HG02588 (cell line): ENCODE measurements around the gene MYO1A.
A peak's percentile ranks its signal among the peaks of the same experiment; 100 is the strongest.
"Not testable (repeated sequence)": the region's sequence is repeated elsewhere in the genome, so short reads cannot be mapped to it uniquely, and the experiment has no call there.

ENCODE experiments used
- ATAC-seq: cut with Tn5 transposase; IDR thresholded peaks from one replicate; pipeline ENCODE4 v1.9.1; 2021; ENCODE audit warnings: mild to moderate bottlenecking, moderate library complexity; ENCODE audit not compliant: unreplicated experiment

Gene MYO1A

DNA sequence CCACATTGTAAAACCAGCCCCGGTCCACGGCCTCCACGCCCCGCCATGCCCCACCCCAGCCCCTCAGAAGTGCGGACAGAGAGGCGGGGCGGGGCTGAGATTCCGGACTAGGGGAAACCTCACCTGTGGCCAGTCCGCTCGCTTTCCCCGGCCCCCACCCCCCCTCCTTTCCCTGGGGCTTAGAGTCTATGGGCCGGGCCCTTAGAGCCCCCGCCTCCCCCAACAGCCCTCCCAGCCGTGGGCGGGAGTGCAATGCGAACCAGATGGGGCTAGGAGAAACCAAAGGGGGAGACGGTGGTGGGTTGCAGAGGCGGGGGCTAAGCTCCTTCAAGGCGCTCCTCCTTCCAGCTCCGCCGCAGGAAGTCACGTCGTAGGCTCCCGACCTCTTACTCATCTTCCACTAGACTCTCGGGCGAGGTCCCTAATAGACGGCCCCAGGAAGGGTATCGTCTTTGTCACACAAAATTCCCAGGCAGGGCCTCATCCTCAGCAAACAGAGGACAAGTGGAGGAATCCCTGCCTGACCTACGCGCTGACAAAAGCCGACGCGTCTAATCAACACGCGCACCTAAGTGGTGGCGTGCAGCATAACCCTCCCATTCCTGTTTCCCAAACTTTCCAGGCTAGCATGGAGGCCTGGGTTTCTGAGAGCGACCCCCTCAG lies 37.9 kb upstream of the MYO1A start:
- peak; percentile 29 for ATAC-seq

DNA sequence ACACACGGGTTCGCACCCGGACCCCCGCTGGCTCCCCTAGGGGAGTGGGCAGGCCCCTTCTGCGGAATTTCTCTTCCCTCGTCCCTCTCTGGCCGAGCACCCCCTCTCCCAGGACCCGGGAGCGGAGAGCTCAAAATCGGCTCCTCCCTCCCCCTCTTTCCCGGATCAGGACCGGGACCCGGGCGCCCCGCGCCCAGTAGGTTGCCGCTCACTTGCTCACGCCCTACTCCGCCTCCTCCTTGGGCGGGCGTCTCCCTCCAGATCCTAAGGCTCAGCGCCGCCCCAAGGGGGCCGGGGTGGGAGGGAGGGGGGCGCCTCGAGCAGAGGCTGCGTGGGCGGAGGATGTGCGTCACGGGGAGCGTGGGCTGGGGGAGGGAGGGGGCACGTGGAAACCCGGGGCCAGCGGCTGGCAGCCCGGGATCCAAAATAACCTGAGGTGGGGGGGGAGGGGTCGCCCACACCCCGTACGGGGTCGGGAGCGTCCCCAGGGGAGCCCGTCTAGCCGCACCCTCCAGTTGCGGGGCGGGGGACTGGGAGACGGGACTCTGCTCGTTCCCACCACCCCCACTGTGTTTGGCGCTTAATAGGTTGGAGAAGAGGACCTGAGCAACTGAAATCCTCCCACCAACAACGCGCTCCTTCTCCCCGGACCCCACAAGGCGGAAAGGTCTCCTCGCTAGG lies 37.2 kb upstream of the MYO1A start:
- peak; percentile 36 for ATAC-seq

DNA sequence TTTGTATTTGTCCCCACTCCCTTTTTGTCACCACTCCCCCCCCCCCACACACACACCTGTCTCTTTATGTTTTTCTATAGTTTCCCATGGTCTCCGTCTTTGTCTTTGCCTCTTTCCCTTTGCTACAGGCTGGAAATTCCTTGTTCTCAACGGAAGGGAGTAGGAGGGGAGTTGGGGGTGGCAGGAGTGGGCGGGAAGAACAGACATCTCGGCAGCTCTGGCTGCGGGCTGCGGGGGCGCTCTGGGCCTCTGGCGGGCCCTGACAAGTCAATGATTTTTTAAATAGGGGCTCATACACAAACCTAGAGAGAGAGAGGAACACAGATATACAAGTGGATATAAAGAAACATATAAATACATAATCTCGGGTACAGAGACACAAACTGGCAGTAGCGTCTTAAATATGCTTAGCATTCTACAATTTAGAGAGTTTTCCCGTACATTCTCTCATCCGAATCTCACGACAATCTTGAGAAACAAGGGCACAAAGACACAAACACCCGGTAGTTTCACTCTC lies 36.6 kb upstream of the MYO1A start:
- no peak for ATAC-seq

DNA sequence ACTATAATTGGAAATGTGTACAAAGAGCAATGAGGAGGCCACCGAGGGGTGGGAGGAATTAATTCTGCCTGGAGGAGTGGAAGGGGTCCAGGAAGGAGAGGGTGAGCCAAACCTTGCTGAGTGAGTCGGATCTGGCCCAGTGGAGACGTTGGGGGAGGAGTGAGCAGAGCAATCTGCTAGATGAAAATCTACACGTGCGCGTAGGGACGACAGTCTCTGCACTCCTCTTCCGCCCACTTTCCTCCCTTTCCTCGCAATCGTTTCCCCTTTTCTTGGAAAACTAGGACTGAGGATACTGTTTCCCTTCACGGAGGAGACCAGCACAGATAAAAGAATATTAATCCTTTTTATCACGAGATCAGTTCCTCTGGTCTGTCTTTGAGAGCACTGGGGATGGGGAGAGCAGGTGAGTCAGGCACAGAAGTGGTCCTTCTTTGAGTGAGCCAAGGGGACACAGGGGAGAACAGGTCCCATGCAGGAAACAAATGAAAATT lies 36.1 kb upstream of the MYO1A start:
- ATAC-seq = no peak

DNA sequence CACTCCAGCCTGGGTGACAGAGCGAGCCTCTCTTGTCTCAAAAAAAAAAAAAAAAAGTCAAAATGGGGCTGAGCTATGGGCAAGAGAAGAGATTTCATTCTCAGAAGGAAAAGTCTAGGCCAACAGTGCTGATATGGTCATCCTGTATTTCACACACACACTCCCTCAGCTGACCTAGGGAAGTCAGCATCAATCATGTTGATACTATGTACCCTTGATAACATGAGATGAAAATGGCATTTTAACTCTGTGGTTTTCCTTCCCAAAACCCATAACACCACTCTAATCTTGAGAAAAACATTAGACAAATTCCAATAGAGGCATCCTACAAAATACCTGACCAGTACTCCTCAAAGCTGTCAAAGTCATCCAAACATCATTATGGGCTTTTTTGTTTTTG lies 30.9 kb upstream of the MYO1A start:
- no peak for ATAC-seq

DNA sequence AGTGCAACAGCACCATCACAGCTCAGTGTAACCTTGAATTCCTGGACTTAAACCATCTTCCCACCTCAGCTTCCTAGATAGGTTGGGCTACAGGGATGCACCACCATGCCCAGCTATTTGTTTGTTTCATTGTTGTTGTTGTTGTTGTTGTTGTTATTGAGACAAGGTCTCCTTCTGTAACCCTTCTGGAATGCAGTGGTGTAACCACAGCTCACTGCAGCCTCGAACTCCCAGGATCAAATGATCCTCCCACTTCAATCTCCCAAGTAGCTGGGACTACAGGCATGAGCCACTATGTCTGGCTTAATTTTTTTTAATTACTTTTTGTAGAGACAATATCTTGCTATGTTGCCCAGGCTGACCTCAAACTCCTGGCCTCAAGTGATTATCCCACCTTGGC lies 29.9 kb upstream of the MYO1A start:
- no peak for ATAC-seq

DNA sequence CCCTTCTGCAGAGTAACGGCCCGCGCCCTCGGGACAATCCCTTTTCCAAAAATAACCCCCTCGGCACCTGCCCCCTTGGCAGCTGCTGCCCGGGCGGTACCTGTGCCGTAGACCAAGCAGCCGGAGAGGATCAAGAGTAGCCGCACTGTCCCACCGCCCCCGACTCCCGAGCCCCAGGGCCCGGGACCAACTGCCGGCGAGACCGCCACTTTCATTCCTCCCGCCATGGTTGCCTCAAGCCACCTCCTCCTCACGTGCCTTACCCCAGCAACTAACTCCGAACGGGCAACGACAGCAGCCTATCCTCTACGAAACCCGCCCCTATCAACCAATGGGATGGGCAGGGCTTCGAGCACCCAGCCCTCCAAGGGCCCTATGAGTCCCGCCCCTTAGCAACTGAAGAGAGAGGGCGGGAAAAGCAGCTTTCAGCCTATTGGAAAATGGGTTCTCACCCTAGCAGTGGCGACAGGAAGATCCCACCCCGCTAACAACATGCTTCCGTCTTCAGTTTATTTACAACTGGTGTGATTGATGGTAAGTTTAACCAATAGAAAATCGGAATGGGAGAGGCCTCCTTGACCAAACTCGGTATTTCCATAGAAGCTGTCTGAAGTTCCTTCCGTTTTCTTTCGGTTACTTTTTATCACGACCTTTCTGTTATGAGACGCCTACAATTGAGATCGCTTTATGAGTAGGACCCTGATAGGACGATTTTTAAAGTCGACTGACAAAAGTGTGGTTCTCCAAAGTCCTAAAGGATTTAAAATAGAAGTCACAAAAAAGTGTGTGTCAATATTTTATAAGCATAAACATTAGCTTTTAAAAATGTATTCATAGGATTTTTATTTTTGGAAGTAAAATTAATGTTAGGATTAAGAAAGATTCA lies 28.8 kb upstream of the MYO1A start, which contains the start of gene NEMP1:
Gene NEMP1 (minus strand): TSS at position 273 of the 886 bp plus-strand sequence. CDS start 46 bp downstream, at position 227.
- peak; percentile 96 for ATAC-seq

DNA sequence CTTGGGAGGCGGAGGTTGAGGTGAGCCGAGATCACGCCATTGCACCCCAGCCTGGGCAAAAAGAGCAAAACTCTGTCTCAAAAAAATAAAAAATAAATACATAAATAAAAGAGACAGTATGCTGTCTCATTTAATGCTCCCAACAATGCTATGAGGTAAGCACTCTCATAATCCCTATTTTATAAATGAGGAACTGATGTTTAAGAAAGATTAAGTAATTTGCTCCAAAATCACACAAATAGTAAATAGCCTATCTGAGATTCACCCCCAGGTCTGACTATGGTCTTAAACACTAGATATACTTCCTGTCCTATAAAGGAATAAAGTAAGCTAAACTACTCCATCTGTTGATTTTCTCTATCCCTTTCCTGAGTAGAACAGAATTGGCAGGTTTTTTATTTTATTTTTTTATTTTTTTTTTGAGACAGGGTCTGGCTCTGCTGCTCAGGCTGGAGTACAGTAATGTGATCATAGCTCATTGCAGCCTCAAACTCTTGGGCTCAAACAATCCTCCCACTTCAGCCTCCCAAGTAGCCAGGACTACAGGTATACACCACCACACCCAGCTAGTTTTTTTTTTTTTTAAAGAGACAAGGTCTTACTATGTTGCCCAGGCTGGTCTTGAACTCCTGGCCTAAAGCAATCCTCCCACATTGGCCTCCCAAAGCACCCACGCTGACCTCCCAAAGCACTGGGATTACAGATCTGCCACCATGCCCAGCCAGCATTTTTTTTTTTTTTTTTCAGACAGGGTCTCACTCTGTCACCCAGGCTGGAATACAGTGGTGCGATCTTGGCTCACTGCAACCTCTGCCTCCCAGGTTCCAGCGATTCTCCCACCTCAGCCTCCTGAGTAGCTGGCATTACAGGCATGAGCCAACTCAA lies 23.9 kb upstream of the MYO1A start:
- ATAC-seq = not testable (repeated sequence)

DNA sequence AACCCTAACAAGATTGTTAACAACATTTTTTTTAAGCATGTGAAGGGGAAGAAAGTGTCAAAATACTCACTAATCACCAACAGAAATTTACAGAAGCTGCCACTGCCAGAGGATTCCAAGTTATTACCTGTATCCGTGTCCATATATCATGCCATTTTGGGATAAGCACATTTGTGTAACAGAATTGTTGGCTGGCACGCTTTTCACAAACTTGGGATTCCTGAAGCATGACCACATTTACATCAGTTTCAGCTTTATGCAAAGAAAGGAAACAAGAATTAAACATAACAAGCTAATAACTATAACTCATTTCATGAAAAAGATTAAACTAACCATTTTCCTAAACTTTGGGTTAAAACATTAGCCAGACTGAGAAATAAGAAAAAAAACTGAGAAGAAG lies 22.7 kb upstream of the MYO1A start:
- ATAC-seq = no peak

DNA sequence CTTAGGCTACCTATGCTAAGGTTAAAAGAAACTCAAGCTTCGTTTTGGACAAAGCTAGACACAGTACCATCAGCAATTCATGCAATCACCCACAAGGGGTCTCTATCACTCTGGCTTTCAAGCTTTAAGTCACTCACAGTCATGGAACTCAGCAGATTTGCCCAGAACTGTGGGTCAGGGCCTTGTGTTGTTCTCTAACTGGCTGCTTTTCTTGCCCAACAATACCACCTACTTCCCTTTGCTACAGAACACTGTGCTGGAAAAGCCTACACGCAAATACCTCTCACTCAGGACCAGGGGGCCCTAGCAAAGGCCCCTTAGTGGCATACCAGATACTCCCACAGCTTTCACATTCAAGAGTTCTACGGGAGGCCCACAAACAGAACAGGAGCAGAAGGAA lies 19.6 kb upstream of the MYO1A start:
- peak; percentile 81 for ATAC-seq

DNA sequence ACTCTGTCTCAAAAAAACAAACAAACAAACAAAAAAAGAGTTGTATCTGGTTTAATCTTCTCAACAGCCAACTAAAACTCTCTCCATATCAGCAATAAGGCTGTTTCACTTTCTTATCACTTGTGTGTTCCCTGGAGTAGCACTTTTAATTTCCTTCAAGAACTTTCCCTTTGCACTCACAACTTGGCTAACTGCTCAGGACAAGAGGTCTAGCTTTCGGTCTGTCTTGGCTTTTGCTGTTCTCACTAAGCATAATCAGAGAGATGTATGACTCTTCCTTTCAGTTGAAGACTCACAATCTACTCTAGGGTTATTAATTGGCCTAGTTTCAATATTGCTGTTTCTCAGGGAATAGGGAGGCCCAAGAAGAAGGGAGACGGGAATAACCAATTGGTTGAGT lies 16.3 kb upstream of the MYO1A start:
- no peak for ATAC-seq

DNA sequence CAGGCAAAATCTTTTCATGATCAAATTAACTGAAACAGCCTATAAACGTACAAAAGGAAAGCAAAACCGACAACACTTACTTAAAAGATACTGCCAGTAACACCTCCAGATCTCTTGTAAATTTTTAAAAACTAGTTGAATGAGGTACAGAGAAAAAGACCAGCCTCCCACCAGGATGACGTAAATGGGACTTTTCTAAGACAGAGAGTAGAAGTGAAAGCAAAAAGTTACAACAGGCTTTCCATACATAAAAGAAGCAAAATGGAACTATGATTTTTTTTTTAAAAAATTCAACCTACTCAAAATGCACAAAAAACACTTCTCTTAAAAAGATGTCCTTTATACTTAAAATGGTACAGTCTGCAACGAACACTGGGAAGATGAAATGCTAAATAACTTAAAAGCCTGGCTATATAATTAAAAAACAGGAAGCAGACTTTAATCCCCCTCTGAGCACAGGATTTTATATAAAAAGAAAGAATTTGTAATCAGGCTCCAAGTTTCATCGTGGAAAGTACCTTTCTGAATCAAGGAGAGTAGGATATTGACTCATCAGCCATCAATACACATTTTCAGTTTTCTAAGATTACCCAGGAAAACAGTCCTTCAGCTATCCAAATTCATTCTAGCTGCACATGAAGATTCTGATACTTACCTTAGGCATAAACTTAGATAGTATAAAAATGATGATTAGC lies 14.2 kb upstream of the MYO1A start:
- ATAC-seq = peak; percentile 81

DNA sequence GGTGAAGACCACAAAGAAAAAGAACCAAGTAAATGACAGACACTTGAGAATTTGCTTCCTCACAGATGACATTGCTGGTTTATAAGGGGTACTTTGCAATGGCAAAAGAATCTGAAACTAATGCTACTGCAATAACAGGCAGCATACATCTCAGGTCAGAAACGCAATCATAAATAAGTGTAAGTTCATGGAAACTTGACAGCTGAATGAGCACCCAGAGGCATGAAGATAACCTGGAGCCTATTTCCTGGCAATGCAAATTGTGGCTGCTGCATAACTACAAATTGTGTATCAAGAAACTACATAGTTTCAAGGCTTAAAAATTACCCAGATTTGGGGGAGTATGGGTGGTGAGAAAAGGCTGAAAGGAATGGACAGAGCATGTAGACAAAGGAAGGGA lies 8.5 kb upstream of the MYO1A start:
- ATAC-seq = no peak

DNA sequence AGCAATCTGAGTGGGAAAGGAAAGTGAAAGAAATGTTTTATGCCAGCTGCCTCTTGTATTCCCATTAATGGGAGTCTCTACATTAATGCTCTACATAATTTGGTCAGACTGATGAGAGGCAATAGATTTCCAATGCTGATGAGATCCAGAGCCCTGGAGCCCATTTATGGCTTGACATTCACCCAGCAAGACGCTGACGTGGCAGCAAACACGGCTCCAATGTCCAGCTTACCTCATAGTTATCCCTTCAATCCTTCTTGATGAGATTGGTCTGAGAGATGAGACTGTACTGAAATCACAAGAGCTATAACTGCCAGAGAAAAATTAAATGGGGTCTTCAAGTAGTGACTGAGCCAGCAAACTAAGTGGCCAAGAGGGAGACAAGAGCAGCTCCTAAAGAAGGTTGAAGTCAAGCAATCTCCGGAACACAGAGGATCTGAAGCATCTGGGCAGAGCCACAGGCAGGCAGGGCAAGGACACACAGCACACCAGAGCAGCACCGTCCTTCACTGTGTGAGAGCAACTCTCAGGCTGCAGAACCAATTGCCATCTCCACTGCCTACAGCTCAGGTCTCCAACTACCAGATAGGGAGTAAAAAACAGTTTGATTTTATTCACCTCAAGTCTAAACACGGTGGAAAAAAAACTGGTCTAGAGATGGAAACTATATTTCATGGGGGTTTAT lies 7.3 kb upstream of the MYO1A start:
- ATAC-seq = no peak

DNA sequence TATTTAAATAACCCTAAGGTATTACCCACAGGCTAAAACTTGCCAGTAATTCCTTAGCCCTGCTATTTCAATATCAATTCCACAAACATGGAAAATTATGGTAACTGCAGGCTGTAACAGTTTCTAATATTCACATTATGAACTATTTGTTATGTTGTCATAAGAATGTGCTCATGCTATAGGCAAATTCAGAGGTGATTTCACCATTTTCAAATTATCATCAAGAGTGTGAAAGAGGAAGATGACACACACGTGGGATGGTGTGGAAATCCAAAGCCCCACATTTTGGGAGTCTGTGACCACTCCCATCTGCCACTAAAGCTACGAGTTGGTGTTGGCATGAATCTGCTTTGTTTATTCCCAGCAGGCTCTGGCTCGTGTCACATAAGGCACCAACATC lies 5.9 kb upstream of the MYO1A start:
- ATAC-seq = no peak

DNA sequence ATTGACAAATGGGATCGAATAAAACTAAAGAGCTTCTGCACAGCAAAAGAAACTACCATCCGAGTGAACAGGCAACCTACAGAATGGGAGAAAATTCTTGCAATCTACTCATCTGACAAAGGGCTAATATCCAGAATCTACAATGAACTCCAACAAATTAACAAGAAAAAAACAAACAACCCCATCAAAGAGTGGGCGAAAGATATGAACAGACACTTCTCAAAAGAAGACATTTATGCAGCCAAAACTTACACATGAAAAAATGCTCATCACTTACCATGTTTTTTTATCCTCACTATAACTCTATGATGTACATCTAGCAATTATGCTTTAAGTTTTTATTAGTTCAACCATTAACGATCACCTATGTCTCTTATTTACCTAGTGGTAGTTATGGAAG lies 4.0 kb upstream of the MYO1A start:
- not testable (repeated sequence) for ATAC-seq

DNA sequence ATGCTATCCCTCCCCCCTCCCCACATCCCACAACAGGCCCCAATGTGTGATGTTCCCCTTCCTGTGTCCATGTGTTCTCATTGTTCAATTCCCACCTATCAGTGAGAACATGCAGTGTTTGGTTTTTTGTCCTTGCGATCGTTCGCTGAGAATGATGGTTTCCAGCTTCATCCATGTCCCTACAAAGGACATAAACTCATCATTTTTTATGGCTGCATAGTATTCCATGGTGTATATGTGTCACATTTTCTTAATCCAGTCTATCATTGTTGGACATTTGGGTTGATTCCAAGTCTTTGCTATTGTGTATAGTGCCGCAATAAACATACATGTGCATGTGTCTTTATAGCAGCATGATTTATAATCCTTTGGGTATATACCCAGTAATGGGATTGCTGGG lies 3.2 kb upstream of the MYO1A start:
- not testable (repeated sequence) for ATAC-seq

DNA sequence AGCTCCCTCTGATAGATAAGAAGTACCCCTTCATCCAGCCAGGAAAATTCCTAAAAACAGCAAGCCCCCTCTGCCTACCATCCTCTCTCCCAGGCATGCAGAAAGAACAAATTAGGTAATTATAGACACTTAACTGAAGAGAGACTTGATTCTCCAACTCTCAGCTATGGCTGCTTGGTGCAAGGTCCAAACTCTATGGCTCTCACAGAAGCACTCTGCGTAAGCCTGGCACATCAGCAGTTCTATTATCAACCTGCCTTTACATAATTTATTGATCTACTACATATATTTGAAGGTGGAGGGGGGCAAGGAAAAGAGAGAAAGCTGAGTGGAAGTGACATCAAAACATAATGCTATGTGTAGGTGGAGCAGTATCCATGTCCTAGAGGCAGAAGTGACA lies 1.1 kb upstream of the MYO1A start:
- ATAC-seq = no peak

DNA sequence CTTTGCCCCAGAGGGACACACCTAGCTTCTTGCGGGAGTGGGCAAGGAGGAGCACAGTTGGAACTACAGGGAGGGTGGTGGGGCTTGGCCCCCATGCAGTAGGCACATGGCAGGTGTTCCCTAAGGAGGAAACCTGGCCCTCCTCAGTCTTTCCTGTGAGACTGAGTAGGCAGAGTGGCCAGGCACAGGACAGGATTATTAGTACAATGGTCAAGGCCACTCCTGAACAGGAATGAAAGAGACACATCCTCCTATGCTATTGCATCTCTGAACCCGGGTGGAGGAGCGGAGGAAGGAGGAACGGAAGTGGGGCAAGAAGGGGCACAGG lies 846 bp downstream of the MYO1A start:
- no peak for ATAC-seq
